Left ventricle myocardium superior (tissue), 1 donor: ENCODE data around the gene IFT122. TPM values are rescaled to one million over a fixed set of nuclear protein-coding genes. Genes with fewer than 3 reads are reported as not detected.
A peak's percentile ranks its signal among the peaks of the same experiment; 100 is the strongest.
"Not testable (repeated sequence)": the region's sequence is repeated elsewhere in the genome, so short reads cannot be mapped to it uniquely, and the experiment has no call there.

ENCODE experiments used
- ATAC-seq: fragments of 200-7000 bp; cut with Tn5 transposase; one replicate; pipeline ENCODE4 v1.9.1; 2020; ENCODE audit warnings: mild to moderate bottlenecking, moderate library complexity
- DNase-seq: peaks from one replicate; pipeline ENCODE4 v3.0.0-alpha.2; 2020
- intact Hi-C: fragments of 100-400 bp; cut with micrococcal nuclease; formaldehyde crosslinking; loops from one replicate; pipeline ENCODE4 v1.11.0; 2022
- total RNA-seq: library from RNA; stranded (reverse); fragmentation: NEBNext Ultra II Directional; extraction: Animal tissue kit (Norgen Biotek cat#: 25700); gene quantifications from one replicate; pipeline ENCODE4 v1.2.1, GENCODE V29; 2021
- donor health status: DM: no; HTN: yes; CAD: no; lungs with severe emphysema.

IFT122 gene
- total RNA-seq, 1 donor from 2014 or later = 16.8 TPM

DNA sequence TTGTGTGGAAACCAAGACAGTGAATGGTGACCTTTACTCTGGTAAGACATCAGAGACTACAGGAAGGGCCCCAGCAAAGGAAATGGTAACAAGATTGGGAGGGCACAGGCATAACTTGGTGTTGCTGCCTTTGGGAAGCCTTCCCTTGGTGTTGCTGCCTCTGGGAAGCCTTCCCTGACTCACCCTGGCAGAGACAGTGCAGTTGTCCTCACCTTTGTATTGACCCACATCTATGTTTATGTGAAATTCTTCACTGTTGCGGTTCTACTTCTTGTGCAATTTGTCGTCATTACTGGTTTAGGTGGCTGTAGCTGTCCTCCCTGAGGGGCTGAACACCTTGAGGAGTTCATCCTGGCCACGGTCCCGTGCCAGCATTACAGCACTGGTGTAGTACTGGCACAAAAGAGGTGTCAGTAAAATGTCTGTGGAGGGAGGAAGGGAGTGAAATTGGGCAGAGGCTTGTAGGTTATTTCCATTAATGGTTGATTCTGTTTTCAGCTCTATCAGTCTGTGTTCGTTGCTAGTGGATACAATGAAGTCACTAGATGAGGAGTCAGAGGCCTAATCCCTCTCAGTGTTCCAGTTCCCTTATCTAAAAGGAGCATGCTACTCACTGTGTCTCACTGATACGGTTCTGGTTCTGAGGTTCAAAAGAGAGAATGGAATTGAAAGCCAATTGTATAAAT lies 21.6 kb downstream of the IFT122 start:
- ATAC-seq (peak; percentile 94), DNase-seq (peak; percentile 65)
- intact Hi-C loops = no loop called here

DNA sequence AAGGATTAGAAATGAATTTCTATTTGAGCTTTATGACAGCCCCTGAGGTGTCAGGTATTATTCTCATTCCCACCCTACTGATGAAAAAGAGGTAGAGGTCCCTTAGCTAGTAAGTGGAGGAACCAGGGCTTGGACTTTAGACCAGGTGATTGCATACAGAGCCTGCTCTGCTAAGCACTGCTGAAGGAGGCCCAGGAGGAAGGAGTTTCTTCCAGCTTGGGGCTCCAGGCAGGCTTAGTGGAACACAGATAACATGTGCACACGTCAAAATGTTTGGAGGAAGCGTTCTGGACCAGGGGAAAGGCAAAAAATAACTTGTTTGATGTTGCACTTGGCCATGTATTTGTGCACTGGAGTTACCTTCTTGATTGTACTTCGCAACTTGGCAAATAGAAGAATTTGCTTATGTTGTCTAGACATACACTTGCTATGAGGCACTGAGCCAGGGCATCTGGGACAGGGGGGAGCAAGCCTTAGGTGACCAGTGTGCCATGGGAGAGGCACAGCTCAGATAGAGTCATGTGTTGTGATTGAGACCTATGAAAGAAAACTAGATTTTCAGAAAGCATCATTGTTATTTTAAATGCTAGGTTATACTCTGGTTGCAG lies 22.4 kb downstream of the IFT122 start:
- intact Hi-C loops = no loop called here
- ATAC-seq (peak; percentile 73), DNase-seq (no peak)

DNA sequence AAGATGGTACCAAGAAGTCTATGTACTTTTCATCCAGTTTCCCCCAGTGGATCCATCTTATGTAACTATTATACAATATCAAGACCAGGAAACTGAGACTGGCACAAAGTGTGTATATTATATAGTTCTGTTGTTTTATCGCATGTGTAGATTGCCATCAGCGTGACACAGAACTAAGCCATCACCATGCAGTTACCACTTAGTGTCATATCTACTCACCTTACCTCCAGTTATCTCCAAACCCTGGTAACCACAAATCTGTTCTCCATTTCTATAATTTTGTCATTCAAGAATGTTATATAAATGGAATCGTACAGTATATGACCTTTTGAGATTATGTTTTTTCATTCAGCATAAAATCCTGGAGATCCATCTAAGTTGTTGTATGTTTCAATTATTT lies 23.1 kb downstream of the IFT122 start:
- no peak for DNase-seq
- no peak for ATAC-seq
- intact Hi-C loops = no loop called here

DNA sequence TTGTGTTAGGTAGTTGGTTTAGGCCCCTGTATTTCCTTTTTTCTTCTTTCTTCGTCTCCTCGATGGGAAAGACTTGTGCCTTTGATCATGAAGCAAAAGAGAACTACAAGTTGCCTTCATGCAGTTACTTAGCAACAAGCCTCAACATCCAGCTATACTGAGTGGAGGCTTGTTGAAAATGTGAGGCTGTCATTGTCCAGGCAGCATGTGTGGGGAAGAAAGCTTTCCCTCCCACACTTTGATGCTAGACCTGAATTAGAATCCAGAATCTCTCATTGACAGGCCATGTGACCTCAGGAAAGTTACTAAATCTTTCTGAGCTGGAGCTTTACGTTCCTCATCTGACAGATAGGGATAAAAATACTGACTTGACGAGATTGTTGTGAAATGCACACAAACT lies 23.7 kb downstream of the IFT122 start:
- DNase-seq = no peak
- no peak for ATAC-seq
- intact Hi-C loops = no loop called here

DNA sequence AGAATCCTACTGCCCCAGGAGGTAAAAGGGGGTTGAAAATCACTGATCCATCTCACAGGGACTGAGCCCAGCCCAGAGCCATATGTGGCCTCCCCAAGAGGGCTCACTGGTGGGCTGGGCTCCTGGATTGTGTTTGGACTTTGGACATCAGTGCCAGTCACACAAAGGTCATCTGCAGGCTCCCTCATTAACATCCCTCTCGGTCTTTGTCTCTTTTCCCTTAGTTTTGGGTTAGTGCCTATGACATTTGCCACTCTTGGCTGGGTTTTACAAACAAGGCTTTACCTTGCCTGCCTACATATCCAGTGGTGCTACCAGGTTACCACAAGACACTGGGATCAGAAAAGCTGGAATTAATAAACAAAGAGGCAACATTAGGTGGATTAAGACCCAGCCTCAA lies 27.9 kb downstream of the IFT122 start:
- DNase-seq (no peak), ATAC-seq (no peak)
- intact Hi-C loops = no loop called here

DNA sequence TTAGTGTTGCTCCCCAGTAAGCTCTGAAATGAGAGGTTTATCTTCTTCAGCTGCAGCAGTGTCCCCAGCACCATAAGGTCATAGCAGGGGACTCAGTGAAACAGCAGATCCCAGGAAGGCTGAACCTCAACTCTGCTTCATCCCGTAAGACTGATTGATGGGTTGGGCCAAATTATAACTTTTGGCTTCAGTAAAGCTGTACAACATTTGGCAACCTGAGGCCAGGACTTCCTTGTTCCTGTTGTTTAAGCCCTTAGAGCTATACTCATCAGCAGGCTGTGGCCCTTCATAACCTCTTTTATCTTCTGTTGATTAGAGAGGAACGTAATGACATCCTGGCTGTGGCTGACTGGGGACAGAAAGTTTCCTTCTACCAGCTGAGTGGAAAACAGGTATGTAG lies 29.0 kb downstream of the IFT122 start:
- ATAC-seq (peak; percentile 93), DNase-seq (no peak)
- intact Hi-C loops = no loop called here

DNA sequence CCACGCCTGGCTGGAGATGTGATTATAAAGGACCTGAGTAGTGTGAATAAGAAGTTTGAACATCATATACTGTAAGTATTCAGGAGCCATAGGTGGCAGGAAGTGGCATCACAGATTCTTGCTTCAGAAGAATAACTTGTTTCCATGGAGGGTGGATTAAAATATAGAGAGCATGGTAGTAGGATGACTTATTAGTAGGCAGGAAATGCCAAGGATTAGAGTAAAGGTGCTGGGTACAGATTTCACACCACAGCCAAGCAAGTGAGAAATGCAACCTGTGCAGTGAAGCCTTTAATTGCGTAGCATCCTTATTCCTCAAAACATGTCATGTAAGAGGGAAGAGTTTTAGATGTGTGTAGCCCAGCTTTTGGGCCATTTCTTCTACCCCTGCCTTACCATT lies 30.8 kb downstream of the IFT122 start:
- ATAC-seq = no peak
- intact Hi-C loops = no loop called here
- no peak for DNase-seq

DNA sequence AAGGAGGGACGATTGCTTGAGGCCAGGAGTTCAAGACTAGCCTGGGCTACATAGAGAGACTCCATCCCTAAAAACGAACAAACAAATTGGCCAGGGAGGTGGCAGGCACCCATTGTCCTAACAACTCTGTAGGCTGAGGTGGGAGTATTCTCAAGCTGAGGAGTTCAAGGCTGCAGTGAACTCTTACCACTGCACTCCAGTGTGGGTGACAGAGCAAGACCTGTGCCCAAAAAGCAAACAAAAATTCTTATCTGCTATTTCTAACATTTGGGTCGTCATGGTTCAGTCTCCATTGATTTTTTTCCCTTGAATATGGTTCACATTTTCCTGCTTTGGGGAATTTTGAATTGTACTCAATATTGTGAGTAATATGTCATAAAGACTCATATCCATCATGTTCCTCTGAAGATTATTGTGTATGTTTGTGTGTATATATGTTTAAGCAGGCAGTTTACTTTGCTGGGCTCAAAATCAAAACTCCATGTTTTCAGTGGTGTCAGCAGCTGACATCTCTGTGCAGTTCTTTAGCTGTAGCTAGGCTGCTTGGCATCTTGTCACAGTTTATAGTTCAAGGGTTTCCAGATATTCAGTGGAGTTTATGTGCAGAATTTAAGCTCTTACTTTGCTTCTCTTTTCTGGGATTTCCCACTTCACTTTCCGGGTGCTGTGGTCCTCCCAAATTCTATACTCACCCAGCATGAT lies 33.2 kb downstream of the IFT122 start:
- ATAC-seq = no peak
- no peak for DNase-seq
- intact Hi-C loops = no loop called here

DNA sequence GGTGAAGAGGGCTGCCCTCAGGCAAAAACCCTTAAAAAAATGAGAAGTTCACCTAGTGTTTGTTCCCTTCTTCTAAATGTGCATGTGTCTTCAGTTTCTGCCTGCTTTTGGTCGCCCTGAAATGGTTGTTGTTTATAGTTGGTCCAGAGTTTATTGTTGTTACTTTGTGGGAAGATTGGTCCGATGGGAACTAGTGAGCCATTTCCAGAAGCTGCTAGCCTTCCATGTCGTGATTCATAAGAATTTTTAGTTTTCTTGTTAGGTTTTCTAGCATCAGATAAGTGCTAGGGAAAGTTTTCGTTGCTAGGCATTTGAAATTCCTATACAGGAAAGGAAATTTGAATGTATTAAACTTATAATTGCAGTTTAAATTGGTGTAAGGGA lies 33.7 kb downstream of the IFT122 start:
- intact Hi-C loops = no loop called here
- ATAC-seq = no peak

DNA sequence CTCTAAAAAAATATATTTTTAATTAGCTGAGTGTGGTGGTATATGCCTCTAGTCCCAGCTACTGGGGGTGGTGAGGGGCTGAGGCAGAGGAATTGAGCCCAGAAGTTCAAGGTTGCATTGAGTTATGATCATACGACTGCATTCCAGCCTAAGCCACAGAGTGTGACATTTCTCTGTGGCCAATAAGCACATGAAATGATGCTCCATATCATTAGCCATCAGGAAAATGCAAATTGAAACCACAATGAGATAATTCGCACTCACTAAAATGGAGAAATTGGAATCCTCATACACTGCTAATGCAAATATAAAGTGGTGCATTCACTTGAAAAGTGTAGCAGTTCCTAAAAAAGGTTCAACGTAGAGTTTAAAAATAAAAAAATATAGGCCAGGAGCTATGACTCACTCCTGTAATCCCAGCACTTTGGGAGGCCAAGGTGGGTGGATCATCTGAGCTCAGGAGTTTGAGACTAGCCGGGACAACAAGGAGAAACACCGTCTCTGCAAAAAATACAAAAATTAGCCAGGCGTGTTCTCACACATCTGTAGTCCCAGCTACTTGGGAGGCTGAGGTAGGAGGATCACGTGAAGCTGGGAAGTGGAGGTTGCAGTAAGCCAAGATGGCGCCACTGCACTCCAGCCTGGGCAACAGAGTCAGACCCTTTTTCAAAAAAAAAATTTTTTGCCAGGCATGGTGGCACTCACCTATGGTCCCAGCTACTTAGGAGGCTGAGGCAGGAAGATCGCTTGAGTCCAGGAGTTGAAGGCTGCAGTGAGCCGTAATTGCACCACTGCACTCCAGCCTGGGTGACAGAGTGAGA lies 35.2 kb downstream of the IFT122 start:
- no peak for DNase-seq
- intact Hi-C loops = no loop called here

More for the DNA sequence above, 33.7 kb downstream of the IFT122 start:
- DNase-seq = no peak

DNA sequence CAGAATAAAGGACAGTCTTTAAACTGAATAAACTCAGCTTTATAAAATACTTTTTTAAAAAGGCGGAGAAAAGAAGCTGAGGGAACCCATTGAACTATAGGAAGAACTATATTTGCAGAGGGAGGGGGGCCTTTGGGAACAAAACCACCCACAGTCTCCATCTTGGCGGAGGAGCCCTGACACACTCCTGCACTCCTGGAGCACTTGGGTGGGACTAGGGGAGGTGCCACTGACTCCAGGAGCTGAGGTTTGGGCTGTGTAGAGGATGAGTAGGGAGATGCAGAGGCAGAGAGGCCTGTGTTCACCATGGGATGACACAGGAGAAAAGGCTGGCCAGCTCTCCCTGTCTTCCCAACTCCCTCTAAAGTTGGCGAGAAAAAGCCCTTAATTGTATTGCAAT lies 35.8 kb downstream of the IFT122 start:
- intact Hi-C loops = no loop called here

More for the DNA sequence above, 35.2 kb downstream of the IFT122 start:
- no peak for ATAC-seq

DNA sequence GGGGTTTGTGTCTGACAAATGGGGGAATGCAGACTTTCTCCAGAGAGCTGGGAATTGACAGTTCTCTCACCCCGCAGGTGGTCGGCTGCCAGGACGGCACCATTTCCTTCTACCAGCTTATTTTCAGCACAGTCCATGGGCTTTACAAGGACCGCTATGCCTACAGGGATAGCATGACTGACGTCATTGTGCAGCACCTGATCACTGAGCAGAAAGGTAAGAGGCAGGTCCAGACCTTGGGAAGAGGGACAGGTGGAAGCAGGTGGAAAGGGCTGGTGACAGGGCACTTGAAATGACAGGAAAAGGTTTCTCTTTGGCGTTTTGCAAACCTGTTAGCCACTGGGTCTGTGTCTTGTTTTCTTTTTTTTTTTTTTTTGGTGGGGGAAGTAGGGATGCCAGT lies 36.6 kb downstream of the IFT122 start:
- ATAC-seq (no peak), DNase-seq (no peak)
- intact Hi-C loops = no loop called here

More for the DNA sequence above, 35.8 kb downstream of the IFT122 start:
- no peak for ATAC-seq
- no peak for DNase-seq

DNA sequence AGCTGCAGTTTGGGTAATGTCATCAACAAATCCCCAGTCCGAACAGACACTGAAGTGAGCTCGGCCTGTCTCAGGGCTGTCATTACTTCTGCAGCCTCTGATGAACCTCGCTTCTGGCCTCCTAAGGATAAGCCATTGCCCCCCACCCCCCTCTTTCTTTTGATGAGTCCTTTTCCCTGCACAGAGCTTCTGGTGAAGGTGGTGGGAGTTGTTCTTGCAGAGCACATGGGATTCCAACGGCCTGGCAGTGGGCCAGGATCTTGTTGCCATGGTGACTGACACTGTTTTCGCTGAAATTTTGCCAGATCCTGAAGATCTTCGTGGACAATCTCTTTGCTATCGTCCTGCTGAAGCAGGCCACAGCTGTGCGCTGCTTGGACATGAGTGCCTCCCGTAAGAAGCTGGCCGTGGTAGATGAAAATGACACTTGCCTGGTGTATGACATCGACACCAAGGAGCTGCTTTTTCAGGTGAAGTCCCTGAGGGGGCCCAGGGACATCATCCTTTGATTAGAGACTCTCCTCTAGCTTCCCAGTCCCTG lies 41.3 kb downstream of the IFT122 start:
- intact Hi-C loops = not testable (repeated sequence)
- peak; percentile 75 for DNase-seq
- ATAC-seq = peak; percentile 11

DNA sequence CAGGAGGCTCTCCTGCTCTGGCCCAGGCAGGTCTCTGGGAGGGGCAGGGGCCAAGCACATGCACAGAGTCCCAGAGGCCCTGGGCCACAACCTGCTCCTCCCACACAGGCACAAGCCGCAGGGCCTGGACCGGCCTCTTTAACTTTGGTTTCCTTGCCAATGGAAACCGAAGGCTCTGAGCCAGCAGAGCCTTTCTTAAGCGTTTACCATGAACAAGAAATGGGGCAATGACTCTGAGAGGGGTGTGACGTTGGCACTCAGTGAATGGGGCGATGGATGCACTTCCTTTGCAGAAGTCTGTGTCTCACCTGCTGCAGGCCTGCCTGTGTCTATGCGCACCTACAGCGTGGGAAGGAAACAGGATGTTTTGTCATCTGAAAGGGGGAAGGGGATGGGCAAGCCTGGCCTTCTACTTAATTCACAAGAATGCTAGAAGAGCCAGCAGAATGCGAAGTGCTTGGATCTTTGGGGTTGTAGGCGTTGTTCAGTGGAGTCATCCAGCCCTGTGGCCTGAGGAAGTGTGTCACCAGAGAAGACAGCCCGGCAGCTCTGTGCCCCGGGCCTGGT lies 41.8 kb downstream of the IFT122 start:
- ATAC-seq (peak; percentile 71), DNase-seq (peak; percentile 69)
- intact Hi-C loops = no loop called here

DNA sequence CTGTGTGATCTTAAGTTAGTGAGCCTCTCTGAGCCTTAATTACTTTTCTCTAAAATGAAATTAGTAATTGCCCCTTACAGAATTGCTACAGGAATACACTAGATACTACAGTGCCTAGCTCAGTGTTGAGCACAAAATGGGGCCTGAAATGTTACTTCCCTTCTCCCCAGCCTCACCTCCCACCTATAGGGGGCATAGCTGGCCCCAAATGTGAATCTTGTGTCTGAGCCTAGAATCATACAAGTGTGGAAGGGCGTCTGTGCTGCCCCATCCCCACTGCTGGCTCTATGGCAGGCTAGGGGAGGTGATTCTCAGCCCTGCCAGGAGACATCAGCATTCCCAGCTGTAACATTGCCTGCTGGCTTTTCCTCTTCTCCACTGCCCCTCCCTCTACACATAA lies 42.7 kb downstream of the IFT122 start:
- DNase-seq = no peak
- ATAC-seq = no peak
- intact Hi-C loops = no loop called here

DNA sequence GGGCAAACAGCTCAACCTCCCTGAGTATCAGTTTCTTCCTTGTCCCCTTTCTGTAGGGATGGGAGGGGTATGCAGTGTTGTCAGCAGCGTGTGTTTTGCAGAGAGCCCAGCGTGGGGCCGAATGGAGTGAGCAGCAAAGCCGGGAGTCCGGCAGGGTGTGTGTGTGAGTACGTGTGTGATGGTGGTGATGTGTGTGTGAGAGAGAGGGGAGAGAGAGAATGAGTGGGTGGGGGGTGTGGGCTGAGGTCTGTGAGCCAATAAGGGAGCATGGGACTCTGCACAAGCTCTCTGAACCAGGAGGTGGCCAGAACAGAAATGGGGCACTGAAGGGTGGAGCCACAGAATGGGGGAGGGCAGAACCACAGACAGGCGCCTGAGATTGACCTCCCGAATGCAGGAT lies 43.8 kb downstream of the IFT122 start:
- ATAC-seq (no peak), DNase-seq (no peak)
- intact Hi-C loops = no loop called here

DNA sequence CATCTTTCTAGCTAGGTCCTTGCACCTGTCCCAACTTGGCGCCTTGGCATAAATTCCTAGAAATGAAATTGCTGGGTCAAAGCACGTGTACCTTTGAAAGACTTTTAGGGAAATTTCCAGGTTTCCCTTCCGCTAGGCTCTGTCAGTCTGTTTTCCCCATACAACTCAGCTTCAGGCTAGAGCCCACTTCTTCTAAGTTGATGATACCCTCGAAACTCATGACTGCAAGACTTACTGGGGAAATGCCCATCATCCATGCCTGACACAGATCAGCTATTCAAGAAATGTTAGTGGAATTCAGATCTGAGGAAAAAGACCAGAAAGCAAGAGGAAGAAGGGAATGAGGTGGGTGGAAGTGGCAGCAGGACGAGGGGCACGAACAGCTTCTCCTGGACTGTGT lies 45.1 kb downstream of the IFT122 start:
- DNase-seq, intact Hi-C loops, ATAC-seq: not testable (repeated sequence)

DNA sequence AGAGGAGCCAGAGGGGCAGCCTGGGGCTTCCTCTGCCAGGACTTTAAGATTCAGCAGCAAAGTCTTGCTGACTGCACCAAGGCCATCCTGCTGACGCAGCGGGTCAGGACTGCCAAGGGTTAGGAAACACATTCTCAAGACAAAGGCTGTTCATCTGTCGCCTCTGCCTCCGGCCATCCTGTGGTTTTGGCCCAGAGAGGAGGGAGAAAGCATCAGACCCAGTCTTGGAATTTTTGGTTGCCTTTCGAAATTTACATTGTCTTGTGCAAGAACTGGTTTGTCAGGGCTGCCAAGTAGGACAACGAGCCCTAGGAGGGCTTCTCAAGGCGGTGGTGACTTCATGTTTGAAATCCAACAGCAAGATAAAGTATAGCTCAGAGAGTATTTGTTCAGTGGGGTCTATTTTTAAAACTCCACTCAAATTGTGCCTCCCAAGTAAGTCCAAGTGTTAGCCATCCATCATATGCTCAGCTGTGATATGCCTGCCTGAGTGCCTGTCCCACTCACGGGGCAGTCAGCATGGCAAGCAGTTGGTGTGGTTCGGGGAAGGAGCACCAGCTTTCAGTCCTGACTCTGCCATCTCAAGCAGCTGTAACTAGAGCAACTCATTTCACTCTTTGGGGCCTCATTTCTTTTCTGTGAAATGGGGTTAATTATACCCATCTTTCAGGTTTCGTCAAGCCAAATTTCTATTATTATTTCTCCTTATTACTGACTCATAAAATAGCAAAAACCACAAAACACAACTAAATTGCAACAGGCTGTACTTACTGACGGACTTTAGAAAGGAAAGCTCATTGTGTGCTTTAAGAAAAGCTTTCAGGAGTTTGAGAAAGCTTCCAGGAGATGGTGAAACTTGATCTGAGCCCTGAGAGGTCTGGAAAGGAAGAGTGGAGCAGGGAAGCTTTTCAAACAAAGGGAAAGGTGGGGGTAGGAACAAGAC lies 46.0 kb downstream of the IFT122 start:
- ATAC-seq = peak; percentile 55

More for the DNA sequence above, 46.0 kb downstream of the IFT122 start:
- DNase-seq = peak; percentile 81
- intact Hi-C loops = no loop called here
